K562 (cell line): ENCODE results near the gene CCSER2. TPM values are rescaled to one million over a fixed set of nuclear protein-coding genes. Genes with fewer than 3 reads are reported as not detected.

ENCODE experiments used
- ATAC-seq: fragments of 200-7000 bp; cut with Tn5 transposase; 3 replicates; pipeline ENCODE4 v1.9.1; 2020; ENCODE audit warnings: moderate library complexity
- BruUV-seq: library from RNA; stranded (reverse); fragments of 400-500 nt; replicated peaks from 2 replicates; lab custom pipeline; 2021; lab: Mats Ljungman, UMichigan
- CTCF ChIA-PET: fragments of 300-600 bp; formaldehyde crosslinking; extraction: SDS; loops from one replicate; lab custom pipeline; 2021; ENCODE audit warnings: low intra/inter-chr PET ratio; lab: Yijun Ruan, JAX
- POLR2A ChIA-PET: fragments of 300-600, 350-650 bp; sonication (Branson Sonifier 250); formaldehyde crosslinking; extraction: SDS; loops from one replicate; lab custom pipeline; 2021; ENCODE audit warnings: antibody characterized with exemption, inconsistent platforms; lab: Yijun Ruan, JAX
- DNase-seq, 4 experiments: peaks; one replicate each; pipeline versions ENCODE4 v3.0.0 to v3.0.0-alpha.2; 2011 to 2018; ENCODE audit warnings: low spot score in 3 of 4, mixed read lengths in 3 of 4; ENCODE audit errors: extremely low read depth in 1 of 4
- FAIRE-seq: peaks from 2 replicates; lab custom pipeline; 2011; peaks lifted over from hg19 to GRCh38; lab: Jason Lieb, UNC
- H2AFZ ChIP-seq: 2 replicates; pipeline ENCODE4 v1.6.0; 2011; ENCODE audit warnings: low read depth, low read length, control low read depth, inconsistent platforms
- H3K27ac ChIP-seq: fragments of 200-600 bp; 3 replicates; pipeline ENCODE4 v1.8.0; 2011; ENCODE audit warnings: low read depth, mild to moderate bottlenecking, control low read depth, inconsistent platforms, low read length, moderate library complexity, mixed read lengths; ENCODE audit errors: extremely low read depth
- H3K27me3 ChIP-seq, 2 experiments: fragments of 300-600 bp in 1 of 2; 2 replicates in 1 of 2; 3 replicates in 1 of 2; pipeline versions ENCODE4 v1.6.0 to v1.8.0; 2011; ENCODE audit warnings: inconsistent platforms in 2 of 2, low read length in 2 of 2, mild to moderate bottlenecking in 1 of 2, mixed read lengths in 1 of 2, moderate library complexity in 1 of 2; ENCODE audit not compliant: control insufficient read depth in 2 of 2, insufficient read depth in 2 of 2
- H3K36me3 ChIP-seq: fragments of 300-600 bp; 3 replicates; pipeline ENCODE4 v1.8.0; 2011; ENCODE audit warnings: mild to moderate bottlenecking, low read length, inconsistent platforms; ENCODE audit not compliant: control insufficient read depth, insufficient read depth
- H3K4me1 ChIP-seq, 2 experiments: fragments of 200-600 bp in 1 of 2; replicated peaks in 1 of 2; 2 replicates in 1 of 2; 3 replicates in 1 of 2; pipeline versions ENCODE4 v1.5.1 to v1.8.0; 2011; ENCODE audit warnings: inconsistent platforms in 2 of 2, low read length in 2 of 2, mild to moderate bottlenecking in 1 of 2, mixed read lengths in 1 of 2, moderate library complexity in 1 of 2; ENCODE audit not compliant: control insufficient read depth in 2 of 2, insufficient read depth in 2 of 2
- H3K4me2 ChIP-seq: 2 replicates; pipeline ENCODE4 v1.6.1; 2011; ENCODE audit warnings: low read length, control low read depth, inconsistent platforms, mixed read lengths; ENCODE audit not compliant: insufficient read depth
- H3K4me3 ChIP-seq: fragments of 200-600 bp; sonication (generic), shearing (Covaris generic); 2 replicates; pipeline ENCODE4 v1.5.1; 2016; ENCODE audit warnings: control low read depth, inconsistent platforms
- H3K79me2 ChIP-seq: fragments of 200-600 bp; 3 replicates; pipeline ENCODE4 v1.8.0; 2011; ENCODE audit warnings: low read length, inconsistent platforms; ENCODE audit not compliant: control insufficient read depth, insufficient read depth
- H3K9ac ChIP-seq, 2 experiments: 2 replicates each; pipeline versions ENCODE4 v1.6.0 to v1.6.1; 2011; ENCODE audit warnings: low read depth in 2 of 2, low read length in 2 of 2, control low read depth in 1 of 2, inconsistent platforms in 1 of 2, mild to moderate bottlenecking in 1 of 2, mixed read lengths in 1 of 2; ENCODE audit not compliant: insufficient read depth in 1 of 2
- H3K9me1 ChIP-seq: one replicate; pipeline ENCODE4 v1.6.0; 2011; ENCODE audit warnings: inconsistent platforms, mild to moderate bottlenecking, low read length, moderate library complexity; ENCODE audit not compliant: control insufficient read depth, insufficient read depth
- H3K9me3 ChIP-seq: replicated peaks from 2 replicates; pipeline ENCODE4 v1.5.1; 2011; ENCODE audit warnings: low read depth, low read length, inconsistent platforms; ENCODE audit not compliant: control insufficient read depth, insufficient read depth
- H4K20me1 ChIP-seq: replicated peaks from 2 replicates; pipeline ENCODE4 v1.6.1; 2011; ENCODE audit warnings: low read length, inconsistent platforms, mixed read lengths; ENCODE audit not compliant: control insufficient read depth, insufficient read depth
- EP300 ChIP-seq: IDR thresholded peaks from 2 replicates; pipeline ENCODE4 v1.6.1; 2012; ENCODE audit warnings: low read length, improper control_type of control experiment
- NR2C2 ChIP-seq, 2 experiments: fragments of 200-800 bp in 1 of 2; sonication (Bioruptor generic) in 1 of 2; sonication (generic) in 1 of 2; formaldehyde crosslinking in 1 of 2; IDR thresholded peaks; 2 replicates each; pipeline versions ENCODE4 v1.6.1 to v1.8.0; 2016 to 2022; ENCODE audit warnings: mild to moderate bottlenecking in 1 of 2, missing compliant biosample characterization in 1 of 2, missing genetic modification characterization in 1 of 2, missing genetic modification reagents in 1 of 2
- ZNF232 ChIP-seq: sonication (generic); formaldehyde crosslinking; IDR thresholded peaks from 2 replicates; pipeline ENCODE4 v1.8.0; 2022; ENCODE audit warnings: mild to moderate bottlenecking, missing genetic modification reagents
- WGBS: fragments of 100-300 bp; shearing (Covaris generic); methylation state at CpG from one replicate; pipeline ENCODE4 v1.1.6; 2016; ENCODE audit warnings: low coverage, mixed read lengths; ENCODE audit not compliant: insufficient coverage; ENCODE audit errors: missing lambda C conversion rate; 5-methylcytosine and 5-hydroxymethylcytosine counted together
- in situ Hi-C: fragments of 300-500 bp; cut with MboI; formaldehyde crosslinking; loops from 4 replicates; pipeline ENCODE4 v1.15.0; 2018; ENCODE audit warnings: inconsistent platforms, mixed read lengths
- intact Hi-C: fragments of 100-400 bp; cut with micrococcal nuclease; formaldehyde crosslinking; loops from 2 replicates; pipeline ENCODE4 v1.14.2; 2022
- polyA plus RNA-seq, 8 experiments: library from polyadenylated mRNA; depleted of rRNA in 4 of 8; stranded (reverse) in 5 of 8; unstranded in 3 of 8; fragments of >200 nt; fragmentation: Nextera tagmentation in 2 of 8; fragmentation: Illumina TruSeq in 1 of 8; extraction: Ambion mirVana in 2 of 8; extraction: Trizol in 1 of 8; gene quantifications; 2 replicates each; pipeline versions ENCODE4 v1.2.1 to v1.2.3, GENCODE V29; 2011 to 2014; ENCODE audit warnings: inconsistent platforms in 1 of 8, missing spikeins in 1 of 8
- total RNA-seq, 7 experiments: library from RNA; depleted of rRNA in 6 of 7; stranded (reverse); fragments of >200 nt in 6 of 7; fragmentation: Illumina TruSeq in 2 of 7; extraction: Trizol in 2 of 7; gene quantifications; 2 replicates each; pipeline versions ENCODE4 v1.2.1 to v1.2.3, GENCODE V29; 2011 to 2021; ENCODE audit warnings: low replicate concordance in 1 of 7
- TF ChIP-seq, protein P1 (sequence below): sonication (generic); formaldehyde crosslinking; IDR thresholded peaks from 2 replicates; pipeline ENCODE4 v1.8.1; 2023; ENCODE audit warnings: mild to moderate bottlenecking, missing genetic modification reagents

CCSER2 gene
- total and polyA plus RNA-seq, 9 of the 15 experiments (the other 6 are each of a cell fraction or from before 2014, with no cell fraction given), result 2.7 to 15.1 (median 9.7) TPM

DNA sequence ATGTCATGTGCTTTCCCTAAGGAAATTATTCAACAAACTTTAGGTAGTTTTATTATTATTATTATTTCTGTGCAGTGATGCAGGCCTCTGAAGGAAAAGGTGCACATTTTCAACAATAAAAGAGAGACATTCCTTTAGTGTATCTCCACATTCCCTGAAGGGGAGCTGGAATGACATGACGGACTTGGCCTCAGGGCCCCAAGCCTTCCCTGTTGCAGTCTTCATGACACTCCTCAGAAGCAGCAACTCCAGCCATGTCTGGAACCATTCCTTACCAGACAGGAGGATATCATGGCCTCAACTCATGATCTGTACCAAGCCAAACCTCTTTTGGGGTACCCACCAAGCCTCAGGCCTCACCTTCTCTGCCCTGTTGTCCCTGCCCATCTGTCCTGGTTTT is 35.2 kb upstream of the CCSER2 start:
- Histone ChIP-seq H3K36me3 (no peaks in the 10 kb centered on the region), H3K9ac (no peak overlapping the region; a peak in 1 of 4 replicates), H3K27me3 (peaks cover under 1% of the 10 kb centered on the region in 2 experiments; a peak in 2 of 5 replicates), H3K4me3 (no peak overlapping the region), H4K20me1 (0 out of 2 replicates have a peak, but pooled peaks cover 7% of the 10 kb centered on the region), H3K27ac (no peak overlapping the region), H2AFZ (no peak overlapping the region)
- no TSS peak for BruUV-seq
- 50% methylated on average over 1 of the region's 1 CpG for WGBS
- no peak for DNase-seq
- TF ChIP-seq EP300 (no peak), NR2C2 (CRISPR knock-in tag; IDR thresholded peaks at IDR 0.05) (0 out of 2 replicates have a peak, but pooled peaks have one; percentile 37), NR2C2 (tag; IDR thresholded peaks at IDR 0.05) (no peak), ZNF232 (CRISPR knock-in tag) (0 out of 2 replicates have a peak, but pooled peaks have one; percentile 32)
- TF ChIP-seq, protein P1, sequence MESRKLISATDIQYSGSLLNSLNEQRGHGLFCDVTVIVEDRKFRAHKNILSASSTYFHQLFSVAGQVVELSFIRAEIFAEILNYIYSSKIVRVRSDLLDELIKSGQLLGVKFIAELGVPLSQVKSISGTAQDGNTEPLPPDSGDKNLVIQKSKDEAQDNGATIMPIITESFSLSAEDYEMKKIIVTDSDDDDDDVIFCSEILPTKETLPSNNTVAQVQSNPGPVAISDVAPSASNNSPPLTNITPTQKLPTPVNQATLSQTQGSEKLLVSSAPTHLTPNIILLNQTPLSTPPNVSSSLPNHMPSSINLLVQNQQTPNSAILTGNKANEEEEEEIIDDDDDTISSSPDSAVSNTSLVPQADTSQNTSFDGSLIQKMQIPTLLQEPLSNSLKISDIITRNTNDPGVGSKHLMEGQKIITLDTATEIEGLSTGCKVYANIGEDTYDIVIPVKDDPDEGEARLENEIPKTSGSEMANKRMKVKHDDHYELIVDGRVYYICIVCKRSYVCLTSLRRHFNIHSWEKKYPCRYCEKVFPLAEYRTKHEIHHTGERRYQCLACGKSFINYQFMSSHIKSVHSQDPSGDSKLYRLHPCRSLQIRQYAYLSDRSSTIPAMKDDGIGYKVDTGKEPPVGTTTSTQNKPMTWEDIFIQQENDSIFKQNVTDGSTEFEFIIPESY (CRISPR knock-in tag), result peak; percentile 23; the same call in 1 of the 2 replicates
- TF ChIP-seq, all 486 proteins: peak for 3
- intact Hi-C loops, result loop anchor here (1.0 kb wide), 1 partner anchor 35 kb away; the partner anchor contains the start of gene CCSER2
- Histone ChIP-seq H3K9me1 (peaks cover 4% of the 10 kb centered on the region), H3K4me1 (peaks cover 7 to 19% of the 10 kb centered on the region in 2 experiments; a peak in 4 of 5 replicates), H3K79me2 (no peaks in the 10 kb centered on the region), H3K4me2 (peak overlapping the region; percentile 22; the same call in 1 of the 2 replicates), H3K9me3 (no peaks in the 10 kb centered on the region)
- POLR2A ChIA-PET, result interaction anchor here (0.6 to 1.8 kb wide), 9 partner anchors 9 to 134 kb away, joined by 3 to 12 read pairs (median 4); partner anchors contain the start of gene CCSER2
- CTCF ChIA-PET, result no interaction called here
- in situ Hi-C loops, result no loop called here
- FAIRE-seq (no peak), ATAC-seq (peak; percentile 21; the same call in 2 of the 3 replicates)
